Stimulated activated CD8-positive, alpha-beta memory T cell treated with anti-CD3 and anti-CD28 coated beads, Interleukin-7, amount 100 ng/mL, for 4 hours (primary cell): Measurements from ENCODE around the gene PAN3.
"Not testable (repeated sequence)": the region's sequence is repeated elsewhere in the genome, so short reads cannot be mapped to it uniquely, and the experiment has no call there.

Experiments
- DNase-seq, 2 donors: peaks; one replicate each; pipeline ENCODE4 v3.0.0-alpha.2; 2020; ENCODE audit warnings: low read depth in 2 of 2

The PAN3 gene

DNA sequence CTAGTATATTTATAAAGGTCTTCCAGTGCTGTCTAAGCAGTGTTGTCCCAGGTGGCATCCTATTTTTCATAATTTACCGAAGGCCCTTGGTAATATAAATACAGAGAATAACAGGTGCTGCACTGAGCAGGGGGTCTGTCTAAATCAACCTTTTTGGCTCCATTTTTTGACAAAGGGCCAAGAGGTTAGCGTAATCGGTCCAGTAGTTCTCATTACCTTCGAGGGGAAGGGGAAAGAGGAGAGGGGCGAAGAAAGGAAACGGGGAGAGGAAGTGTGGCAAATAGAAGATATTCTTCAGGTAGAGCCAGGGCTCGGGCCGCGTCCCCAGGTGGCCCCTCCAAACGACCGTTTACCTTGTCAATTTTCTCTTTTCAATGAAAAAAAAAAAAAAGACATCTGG is 749 bp upstream of the PAN3 start:
- DNase-seq: no peak

- peak; percentile 90 to 92 for DNase-seq
Observed at GRCh38 chr13:28138756-28139470, 568 bp downstream of the PAN3 start.

- DNase-seq: no peak
Observed at GRCh38 chr13:28140433-28141125, 2.2 kb downstream of the PAN3 start.

GRCh38 chr13:28141542-28141941 is 3.2 kb downstream of the PAN3 start:
- not testable (repeated sequence) for DNase-seq

- DNase-seq: no peak
Observed at GRCh38 chr13:28145049-28145448, 6.7 kb downstream of the PAN3 start.

DNA sequence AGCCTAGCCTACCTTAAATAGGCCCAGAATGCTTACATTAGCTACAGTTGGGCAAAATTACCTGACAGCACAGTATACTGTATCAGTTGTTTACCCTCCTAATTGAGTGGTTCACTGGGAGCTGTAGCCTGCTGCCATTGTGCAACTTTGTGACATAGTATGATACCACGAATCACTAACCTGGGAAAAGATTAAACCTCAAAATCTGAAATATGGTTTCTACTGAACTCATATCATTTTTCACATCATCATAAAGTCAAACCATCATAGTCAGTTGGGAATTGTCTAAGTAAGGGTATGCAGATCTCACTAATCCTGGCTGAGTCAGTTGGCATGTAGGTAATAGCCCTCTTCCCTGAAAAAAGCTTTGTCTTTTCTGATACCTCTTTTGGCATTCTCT is 9.2 kb downstream of the PAN3 start:
- DNase-seq: no peak

DNA sequence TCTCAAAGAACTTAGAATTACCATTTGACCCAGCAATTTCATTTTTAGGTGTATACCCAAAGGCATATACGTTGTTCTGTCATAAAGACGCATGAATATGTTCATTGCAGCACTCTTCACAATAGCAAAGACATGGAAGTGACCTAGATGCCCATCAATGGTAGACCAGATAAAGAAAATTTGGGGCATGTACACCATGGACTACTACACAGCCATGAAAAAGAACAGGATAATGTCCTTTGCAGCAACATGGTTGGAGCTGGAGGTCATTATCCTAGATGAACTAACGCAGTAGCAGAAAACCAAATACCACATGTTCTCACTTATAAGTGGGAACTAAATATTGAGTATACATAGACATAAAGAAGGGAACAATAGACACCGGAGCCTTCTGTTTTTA is 20.7 kb downstream of the PAN3 start:
- DNase-seq: no peak

DNA sequence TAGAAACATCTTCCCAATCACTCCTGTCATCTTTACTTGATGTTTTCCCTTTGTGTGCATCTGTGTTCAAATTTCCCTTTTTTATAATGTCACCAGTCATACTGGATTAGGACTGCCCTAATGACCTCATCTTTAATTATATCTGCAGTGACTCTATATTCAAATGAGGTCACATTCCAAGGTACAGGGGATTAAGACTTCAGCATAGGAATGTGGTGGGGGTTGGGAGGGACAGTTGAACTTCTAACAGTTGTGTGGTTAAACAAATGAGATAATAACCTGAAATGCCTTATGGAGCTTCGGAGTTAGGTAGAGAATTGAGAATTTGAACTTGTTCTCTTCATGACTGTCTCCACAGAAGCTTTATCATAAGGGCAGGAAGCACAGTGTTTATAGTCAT is 23.0 kb downstream of the PAN3 start:
- no peak for DNase-seq

- DNase-seq: no peak
Observed at GRCh38 chr13:28163587-28163986, 25.2 kb downstream of the PAN3 start.

GRCh38 chr13:28166257-28166656 is 27.9 kb downstream of the PAN3 start:
- DNase-seq: no peak

DNA sequence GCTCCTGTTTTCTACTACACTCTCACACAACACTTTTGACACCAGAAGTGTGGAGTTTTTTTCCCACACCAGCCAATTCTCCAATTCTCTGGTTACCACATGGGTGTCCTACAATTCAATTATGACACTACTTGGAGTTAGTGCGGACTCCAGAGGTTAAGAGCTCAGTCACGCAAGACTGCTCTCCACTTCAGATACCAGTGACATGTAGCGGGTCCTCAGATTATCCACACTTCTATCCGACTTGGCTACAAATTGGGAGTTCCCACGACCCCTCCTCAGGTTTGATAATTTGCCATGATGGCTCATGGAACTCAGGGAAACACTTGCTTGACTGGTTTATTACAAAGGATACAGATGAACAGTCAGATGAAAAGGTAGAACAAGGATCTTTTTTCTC is 32.9 kb downstream of the PAN3 start:
- DNase-seq: no peak

DNA sequence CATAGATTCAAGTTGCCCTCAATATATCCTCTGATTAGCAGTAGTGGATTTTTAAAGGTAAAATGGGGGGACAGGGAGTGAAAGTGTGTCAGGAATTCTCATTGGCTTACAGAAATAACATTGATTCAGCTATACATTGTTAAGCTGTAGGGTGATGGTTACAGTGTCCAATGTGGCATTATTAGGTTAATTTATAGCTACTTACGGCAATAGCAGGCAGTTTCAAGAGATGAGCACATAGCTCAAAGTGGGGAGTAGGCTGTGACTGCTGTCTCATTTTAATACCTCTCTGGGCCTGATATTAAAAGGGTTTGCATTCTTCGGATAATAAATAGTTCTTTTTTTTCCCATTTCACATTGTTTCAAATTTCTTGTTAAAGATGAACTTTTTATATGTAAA is 34.6 kb downstream of the PAN3 start:
- DNase-seq: no peak

DNA sequence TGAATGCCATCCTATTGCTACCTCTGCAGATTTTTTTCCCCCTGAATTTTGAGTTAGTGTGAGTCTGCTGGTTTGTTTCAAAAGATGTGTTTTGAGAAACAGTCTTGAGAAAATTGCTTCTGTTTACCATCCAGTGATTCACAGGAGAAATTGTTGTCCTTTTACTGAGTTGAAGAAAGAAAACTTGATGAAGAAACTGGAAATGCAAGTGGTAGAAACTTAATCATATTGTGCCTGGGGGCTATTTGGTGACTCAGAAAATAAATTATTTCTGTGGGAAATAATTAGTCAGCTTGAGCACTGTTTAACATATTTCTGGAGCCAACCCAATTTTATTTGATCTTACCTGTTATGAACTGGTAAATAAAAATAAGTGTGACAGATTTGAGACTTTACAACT is 35.4 kb downstream of the PAN3 start:
- DNase-seq: no peak

- no peak for DNase-seq
Observed at GRCh38 chr13:28177327-28177726, 39.0 kb downstream of the PAN3 start.

- DNase-seq: no peak
Observed at GRCh38 chr13:28177877-28178276, 39.5 kb downstream of the PAN3 start.

DNA sequence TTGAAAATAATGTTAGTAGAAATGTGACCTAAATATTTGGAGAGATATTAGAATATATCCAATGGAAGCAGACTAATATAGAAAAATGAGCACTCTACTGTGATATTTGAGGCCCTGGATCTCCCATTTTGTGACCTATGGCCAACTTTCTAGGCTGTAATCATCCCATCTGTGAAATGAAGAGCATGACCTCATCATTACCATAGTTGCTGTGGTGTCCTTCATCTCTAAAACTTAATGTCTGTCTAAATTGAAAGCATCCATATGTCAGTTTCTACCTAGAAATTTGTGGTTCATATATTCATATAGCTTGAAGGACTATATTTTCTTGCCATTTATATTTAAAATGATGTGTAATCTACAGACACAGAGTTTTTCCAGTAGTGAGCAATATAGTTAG is 41.6 kb downstream of the PAN3 start:
- DNase-seq: no peak

GRCh38 chr13:28181413-28181812 is 43.1 kb downstream of the PAN3 start:
- DNase-seq: no peak

DNA sequence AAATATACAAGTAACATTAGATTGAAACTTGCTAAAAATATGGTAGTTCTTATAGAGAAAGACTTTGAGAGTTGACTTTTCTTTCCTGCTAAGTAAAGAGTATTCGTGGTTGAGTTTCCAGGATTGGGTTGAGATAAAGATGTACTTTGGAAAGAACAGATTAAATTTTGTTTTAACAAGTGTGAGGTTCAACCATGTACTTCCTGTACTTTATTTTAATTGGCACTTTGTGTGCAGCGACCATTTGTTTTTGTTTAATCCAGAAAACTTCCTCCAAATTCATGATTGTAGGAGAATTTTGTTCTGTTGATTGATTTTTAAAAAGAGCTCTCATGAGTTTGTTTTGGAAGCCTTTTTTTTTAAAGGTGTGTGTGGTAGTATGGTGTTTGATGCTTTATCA is 46.9 kb downstream of the PAN3 start:
- DNase-seq: no peak

- no peak for DNase-seq
Observed at GRCh38 chr13:28199089-28199488, 60.7 kb downstream of the PAN3 start.

GRCh38 chr13:28204043-28204442 is 65.7 kb downstream of the PAN3 start:
- no peak for DNase-seq

DNA sequence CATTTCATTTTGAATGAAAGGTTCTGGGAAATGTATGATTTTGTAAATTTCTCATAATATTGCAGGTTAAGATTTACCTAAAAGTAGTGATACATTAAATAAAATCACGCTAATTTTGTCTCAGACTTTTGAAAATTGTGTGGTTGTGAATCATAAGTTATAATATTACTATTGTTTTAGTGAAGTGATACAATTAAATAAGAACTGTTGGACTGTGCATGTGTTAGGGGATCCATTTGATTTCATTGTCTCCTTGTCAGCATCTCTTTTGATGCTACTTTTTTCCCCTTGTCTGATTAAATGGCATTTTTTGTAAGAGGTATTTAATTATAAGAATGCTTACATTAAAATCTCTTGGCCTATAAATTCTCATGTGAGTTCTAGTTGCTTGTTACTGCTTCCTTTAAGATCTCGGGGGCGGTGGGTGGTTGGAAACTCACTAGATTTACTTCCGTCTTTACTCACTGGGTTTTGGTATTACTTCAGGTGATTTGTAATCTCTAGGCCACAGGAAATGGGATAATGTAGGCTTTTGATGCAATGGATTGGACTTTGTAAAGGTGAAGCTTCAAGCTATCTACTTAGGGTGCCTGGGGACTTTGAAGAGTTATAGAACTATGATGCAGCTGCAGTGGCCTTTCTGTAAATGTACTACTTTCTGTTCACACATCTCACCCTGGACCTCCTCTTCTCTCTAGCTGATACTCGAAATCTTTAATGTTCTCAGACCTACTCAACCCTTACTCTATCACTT is 66.5 kb downstream of the PAN3 start:
- no peak for DNase-seq

GRCh38 chr13:28218679-28219078 is 80.3 kb downstream of the PAN3 start:
- no peak for DNase-seq
